GM13977 (cell line): Measurements from ENCODE around the gene CBR3.

Source experiments
- DNase-seq: peaks from one replicate; pipeline ENCODE4 v3.0.0; 2012; ENCODE audit warnings: low spot score
- in situ Hi-C: fragments of 300-500 bp; cut with MboI; formaldehyde crosslinking; loops from one replicate; pipeline ENCODE4 v1.12.0; 2022; ENCODE audit warnings: low sequenced_read_pairs, low pct_unique_long_range_greater_than_20kb, mixed read lengths, inconsistent platforms; ENCODE audit not compliant: unreplicated experiment
- TF ChIP-seq, protein P1 (sequence below): IDR thresholded peaks from 2 replicates; pipeline ENCODE4 v1.5.1; 2012; ENCODE audit warnings: mild to moderate bottlenecking, control low read depth; ENCODE audit not compliant: insufficient read depth; ENCODE audit errors: extremely low read depth, missing control alignments

CBR3 gene

DNA sequence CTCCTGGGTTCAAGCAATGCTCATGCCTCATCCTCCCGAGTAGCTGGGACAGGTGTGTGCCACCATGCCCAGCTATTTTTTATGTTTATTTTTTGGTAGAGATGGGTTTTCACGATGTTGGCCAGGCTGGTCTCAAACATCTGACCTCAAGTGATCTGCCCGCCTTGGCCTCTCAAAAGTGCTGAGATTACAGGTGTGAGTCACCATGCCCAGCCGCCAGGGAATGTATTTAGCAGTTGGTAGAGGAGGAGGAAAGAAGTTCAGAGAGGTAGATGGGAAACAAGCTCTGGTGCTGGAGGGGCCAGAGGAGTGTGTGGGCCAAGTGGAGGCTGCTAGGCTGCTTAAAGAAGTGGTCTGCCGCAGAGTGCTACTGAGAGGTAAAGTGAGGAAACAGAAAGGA, 27.8 kb downstream of the CBR3 start:
- TF ChIP-seq, protein P1, sequence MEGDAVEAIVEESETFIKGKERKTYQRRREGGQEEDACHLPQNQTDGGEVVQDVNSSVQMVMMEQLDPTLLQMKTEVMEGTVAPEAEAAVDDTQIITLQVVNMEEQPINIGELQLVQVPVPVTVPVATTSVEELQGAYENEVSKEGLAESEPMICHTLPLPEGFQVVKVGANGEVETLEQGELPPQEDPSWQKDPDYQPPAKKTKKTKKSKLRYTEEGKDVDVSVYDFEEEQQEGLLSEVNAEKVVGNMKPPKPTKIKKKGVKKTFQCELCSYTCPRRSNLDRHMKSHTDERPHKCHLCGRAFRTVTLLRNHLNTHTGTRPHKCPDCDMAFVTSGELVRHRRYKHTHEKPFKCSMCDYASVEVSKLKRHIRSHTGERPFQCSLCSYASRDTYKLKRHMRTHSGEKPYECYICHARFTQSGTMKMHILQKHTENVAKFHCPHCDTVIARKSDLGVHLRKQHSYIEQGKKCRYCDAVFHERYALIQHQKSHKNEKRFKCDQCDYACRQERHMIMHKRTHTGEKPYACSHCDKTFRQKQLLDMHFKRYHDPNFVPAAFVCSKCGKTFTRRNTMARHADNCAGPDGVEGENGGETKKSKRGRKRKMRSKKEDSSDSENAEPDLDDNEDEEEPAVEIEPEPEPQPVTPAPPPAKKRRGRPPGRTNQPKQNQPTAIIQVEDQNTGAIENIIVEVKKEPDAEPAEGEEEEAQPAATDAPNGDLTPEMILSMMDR: no peak
- in situ Hi-C loops: no loop called here
- DNase-seq: no peak

DNA sequence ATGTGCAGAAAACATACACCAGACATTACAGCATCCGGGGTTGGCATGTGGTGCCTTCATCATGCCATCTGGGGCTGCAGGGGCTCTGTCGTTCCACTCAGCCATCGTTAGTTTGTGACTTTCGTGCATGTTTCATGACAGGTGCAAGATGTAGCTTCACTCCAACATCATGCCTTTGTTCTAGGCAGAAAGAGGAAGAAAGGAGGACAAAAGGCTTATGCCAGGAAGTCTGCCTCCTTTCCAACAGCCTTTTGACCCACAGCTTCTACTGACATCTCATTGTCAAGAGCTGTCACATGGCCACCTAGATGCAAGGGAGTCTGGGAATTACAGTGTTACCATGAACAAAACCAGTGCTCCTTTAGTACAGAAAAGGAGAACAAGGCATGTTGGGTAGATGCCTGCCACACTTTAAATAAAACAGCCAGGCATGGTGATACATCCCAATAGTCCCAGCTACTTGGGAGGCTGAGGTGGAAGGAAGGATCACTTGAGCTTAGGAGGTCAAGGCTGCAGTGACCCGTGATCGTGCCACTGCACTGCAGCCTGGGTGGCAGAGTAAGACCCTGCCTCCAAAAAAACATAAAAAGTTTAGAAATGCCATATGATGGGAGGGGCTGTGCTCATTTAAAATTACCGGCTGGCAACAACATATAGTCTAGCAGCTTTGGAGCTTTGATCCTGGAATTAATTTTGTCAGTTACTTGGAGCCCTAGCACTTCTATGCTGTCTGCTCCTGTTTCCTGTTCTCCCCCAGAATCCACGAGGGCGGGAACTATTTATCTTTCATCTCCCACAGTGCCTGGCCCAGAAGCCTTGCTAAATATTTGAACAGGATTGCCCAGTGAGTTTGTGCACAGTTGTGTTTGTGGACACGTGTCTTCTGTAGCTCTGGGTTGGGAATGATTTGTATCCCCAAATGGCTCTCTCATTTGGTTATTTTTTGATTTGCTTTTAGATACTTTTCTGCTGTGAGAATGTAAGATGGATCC, 29.2 kb downstream of the CBR3 start:
- TF ChIP-seq, protein P1: no peak
- in situ Hi-C loops: no loop called here
- DNase-seq: no peak

DNA sequence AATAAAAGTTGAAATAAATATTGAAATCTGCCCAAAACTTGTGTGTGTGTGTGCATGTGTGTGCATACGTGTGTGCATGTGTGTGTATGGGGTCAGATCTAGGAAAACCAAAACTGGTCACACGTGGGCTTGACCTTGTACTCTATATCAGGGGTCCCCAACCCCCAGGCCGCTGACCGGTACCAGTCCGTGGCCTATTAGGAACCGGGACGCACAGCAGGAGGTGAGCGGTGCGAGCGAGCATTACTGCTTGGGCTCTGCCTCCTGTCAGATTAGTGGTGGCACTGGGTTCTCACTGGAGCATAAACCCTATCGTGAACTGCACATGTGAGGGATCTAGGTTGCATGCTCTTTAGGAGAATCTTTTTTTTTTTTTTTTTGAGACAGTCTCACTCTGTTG, 30.5 kb downstream of the CBR3 start:
- DNase-seq: no peak
- TF ChIP-seq, protein P1: no peak
- in situ Hi-C loops: no loop called here

DNA sequence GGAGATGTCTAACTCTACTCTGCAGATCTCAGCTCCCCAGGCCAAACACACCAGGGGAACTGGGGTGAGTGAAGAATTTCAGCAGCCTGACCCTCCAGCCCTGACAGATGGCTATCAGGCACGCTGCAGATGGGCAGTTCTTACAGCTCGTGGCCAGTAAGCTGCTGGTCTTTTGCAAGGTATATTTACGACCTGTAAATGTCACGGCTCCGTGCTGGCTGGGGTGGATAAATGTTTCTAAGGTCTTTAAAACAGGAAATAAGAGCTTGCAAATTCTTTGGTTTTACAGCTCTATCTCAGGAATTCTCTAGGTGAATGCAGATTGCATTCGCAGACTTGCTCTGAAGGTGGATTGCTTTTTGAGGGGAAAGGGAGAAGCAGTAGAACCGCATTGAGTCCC, 31.8 kb downstream of the CBR3 start:
- no peak for DNase-seq
- TF ChIP-seq, protein P1: no peak
- in situ Hi-C loops: no loop called here

DNA sequence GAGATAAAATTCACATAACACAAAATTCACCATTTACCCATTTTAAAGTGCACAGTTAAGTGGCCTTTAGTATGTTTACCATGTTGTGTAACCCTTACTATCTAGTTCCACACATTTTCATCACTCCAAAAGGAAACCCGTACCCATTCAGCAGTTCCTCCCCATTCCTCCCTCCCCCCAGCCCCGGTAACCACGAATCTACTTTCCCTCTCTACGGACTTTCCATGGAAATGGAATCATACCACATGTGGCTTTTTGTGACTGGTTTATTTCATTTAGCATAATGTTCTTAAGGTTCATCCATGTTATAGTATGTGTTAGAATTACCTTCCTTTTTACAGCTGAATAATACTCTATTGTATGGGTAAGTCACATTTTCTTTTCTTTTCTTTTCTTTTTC, 32.7 kb downstream of the CBR3 start:
- no peak for DNase-seq
- TF ChIP-seq, protein P1: no peak
- in situ Hi-C loops: no loop called here

DNA sequence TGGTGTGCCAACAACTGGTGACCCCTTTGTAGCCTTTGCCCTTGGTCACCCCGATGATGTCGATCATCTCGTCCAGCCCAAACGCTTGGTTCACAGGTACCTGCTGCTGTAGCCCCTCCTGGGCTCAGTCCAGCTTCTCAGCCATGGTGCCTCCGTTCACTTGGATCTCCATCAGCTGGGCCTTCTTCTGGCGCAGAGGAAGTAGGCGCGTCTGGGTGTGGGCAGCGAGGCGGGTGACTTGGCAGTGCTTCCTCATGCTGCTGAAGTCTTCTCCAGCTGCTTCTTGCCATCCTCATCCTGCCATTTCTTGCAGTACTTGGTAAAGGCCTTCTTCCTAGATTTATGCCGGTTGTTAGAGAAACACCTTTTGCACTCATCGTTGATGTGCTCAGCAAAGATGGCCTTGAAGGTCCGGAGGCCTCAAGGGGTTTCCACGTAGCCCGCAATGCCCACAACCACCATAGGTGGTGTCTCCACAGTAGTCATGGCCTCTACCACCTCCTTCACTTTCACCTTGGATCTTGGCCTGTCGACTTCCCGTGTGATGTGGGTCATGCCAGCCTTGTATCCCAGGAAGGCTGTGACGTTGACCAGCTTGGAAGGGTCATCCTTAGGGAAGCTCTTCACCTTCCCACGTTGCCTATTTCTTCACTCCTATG, 34.7 kb downstream of the CBR3 start:
- no peak for DNase-seq
- in situ Hi-C loops: no loop called here
- TF ChIP-seq, protein P1: no peak
